C4-2B (cell line): ENCODE results near the gene NDUFB3.
"Not testable (repeated sequence)": the region's sequence is repeated elsewhere in the genome, so short reads cannot be mapped to it uniquely, and the experiment has no call there.

ENCODE experiments used
- ZFX ChIP-seq: fragments of 450-650 bp; IDR thresholded peaks from 2 replicates; pipeline ENCODE4 v1.6.1; 2017
- TF ChIP-seq, protein P1 (sequence below): fragments of 450-650 bp; conservative IDR thresholded peaks from 2 replicates; pipeline ENCODE4 v1.5.1; 2017; ENCODE audit warnings: mild to moderate bottlenecking

DNA sequence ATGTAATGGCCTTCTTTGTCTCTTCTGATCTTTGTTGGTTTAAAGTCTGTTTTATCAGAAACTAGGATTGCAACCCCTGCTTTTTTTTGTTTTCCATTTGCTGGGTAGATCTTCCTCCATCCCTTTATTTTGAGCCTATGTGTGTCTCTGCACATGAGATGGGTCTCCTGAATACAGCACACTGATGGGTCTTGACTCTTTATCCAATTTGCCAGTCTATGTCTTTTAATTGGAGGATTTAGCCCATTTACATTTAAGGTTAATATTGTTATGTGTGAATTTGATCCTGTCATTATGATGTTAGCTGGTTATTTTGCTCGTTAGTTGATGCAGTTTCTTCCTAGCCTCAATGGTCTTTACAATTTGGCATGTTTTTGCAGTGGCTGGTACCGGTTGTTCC lies 37.4 kb upstream of the NDUFB3 start:
- TF ChIP-seq, protein P1, sequence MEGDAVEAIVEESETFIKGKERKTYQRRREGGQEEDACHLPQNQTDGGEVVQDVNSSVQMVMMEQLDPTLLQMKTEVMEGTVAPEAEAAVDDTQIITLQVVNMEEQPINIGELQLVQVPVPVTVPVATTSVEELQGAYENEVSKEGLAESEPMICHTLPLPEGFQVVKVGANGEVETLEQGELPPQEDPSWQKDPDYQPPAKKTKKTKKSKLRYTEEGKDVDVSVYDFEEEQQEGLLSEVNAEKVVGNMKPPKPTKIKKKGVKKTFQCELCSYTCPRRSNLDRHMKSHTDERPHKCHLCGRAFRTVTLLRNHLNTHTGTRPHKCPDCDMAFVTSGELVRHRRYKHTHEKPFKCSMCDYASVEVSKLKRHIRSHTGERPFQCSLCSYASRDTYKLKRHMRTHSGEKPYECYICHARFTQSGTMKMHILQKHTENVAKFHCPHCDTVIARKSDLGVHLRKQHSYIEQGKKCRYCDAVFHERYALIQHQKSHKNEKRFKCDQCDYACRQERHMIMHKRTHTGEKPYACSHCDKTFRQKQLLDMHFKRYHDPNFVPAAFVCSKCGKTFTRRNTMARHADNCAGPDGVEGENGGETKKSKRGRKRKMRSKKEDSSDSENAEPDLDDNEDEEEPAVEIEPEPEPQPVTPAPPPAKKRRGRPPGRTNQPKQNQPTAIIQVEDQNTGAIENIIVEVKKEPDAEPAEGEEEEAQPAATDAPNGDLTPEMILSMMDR, result not testable (repeated sequence)
- TF ChIP-seq ZFX, result not testable (repeated sequence)
